ENCODE results near the gene APOBEC3F.

DNA sequence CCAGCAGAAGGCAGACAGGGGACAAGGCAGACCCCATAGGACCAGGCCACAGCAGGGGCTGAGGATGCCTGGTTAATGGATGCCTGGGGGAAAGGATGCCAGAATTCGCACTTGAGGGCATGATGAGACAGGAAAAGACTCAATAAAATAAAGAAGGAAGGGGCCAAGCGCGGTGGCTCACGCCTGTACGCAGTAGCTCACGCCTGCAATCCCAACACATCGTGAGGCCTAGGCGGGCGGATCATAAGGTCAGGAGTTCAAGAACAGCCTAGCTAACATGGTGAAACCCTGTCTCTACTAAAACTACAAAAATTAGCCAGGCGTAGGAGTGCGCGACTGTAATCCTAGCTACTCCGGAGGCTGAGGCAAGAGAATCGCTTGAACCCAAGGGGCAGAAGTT, 10.0 kb upstream of the APOBEC3F start:
- TF ChIP-seq GATA3 (IDR thresholded peaks at IDR 0.05; ENCODE audit: low read depth, low read length) (no peak), GATA2 (IDR thresholded peaks at IDR 0.05; ENCODE audit: low read depth, low read length) (no peak)
